HG02623 (cell line): Measurements from ENCODE around the gene HSPA9.

Experiments used
- ATAC-seq: cut with Tn5 transposase; IDR thresholded peaks from one replicate; pipeline ENCODE4 v1.9.1; 2021; ENCODE audit warnings: moderate library complexity; ENCODE audit not compliant: unreplicated experiment

HSPA9 gene

GRCh38 chr5:138596105-138596881 is 21.1 kb upstream of the HSPA9 start:
- ATAC-seq = no peak

- no peak for ATAC-seq
Observed at GRCh38 chr5:138595180-138595795, 20.1 kb upstream of the HSPA9 start.

GRCh38 chr5:138594305-138595058 is 19.3 kb upstream of the HSPA9 start:
- no peak for ATAC-seq

- no peak for ATAC-seq
Observed at GRCh38 chr5:138588013-138588788, 13.0 kb upstream of the HSPA9 start.

- ATAC-seq = no peak
Observed at GRCh38 chr5:138585157-138585556, 10.0 kb upstream of the HSPA9 start.

GRCh38 chr5:138583984-138584637 is 8.9 kb upstream of the HSPA9 start:
- no peak for ATAC-seq

- no peak for ATAC-seq
Observed at GRCh38 chr5:138582959-138583358, 7.8 kb upstream of the HSPA9 start.

GRCh38 chr5:138580777-138581176 is 5.6 kb upstream of the HSPA9 start:
- ATAC-seq = no peak

GRCh38 chr5:138580001-138580400 is 4.8 kb upstream of the HSPA9 start:
- ATAC-seq = no peak

- no peak for ATAC-seq
Observed at GRCh38 chr5:138579517-138579863, 4.3 kb upstream of the HSPA9 start.

- no peak for ATAC-seq
Observed at GRCh38 chr5:138577452-138577851, 2.3 kb upstream of the HSPA9 start.

- peak; percentile 19 for ATAC-seq
Observed at GRCh38 chr5:138574744-138575193, 432 bp downstream of the HSPA9 start.

- ATAC-seq = no peak
Observed at GRCh38 chr5:138573949-138574670, 1.1 kb downstream of the HSPA9 start.

GRCh38 chr5:138573223-138573622 is 2.0 kb downstream of the HSPA9 start:
- ATAC-seq = no peak

GRCh38 chr5:138570871-138571270 is 4.3 kb downstream of the HSPA9 start:
- ATAC-seq = no peak

GRCh38 chr5:138569782-138570181 is 5.4 kb downstream of the HSPA9 start:
- no peak for ATAC-seq

- ATAC-seq = no peak
Observed at GRCh38 chr5:138568061-138568824, 7.0 kb downstream of the HSPA9 start.

GRCh38 chr5:138566792-138567191 is 8.4 kb downstream of the HSPA9 start:
- no peak for ATAC-seq

GRCh38 chr5:138565100-138565821 is 9.9 kb downstream of the HSPA9 start:
- no peak for ATAC-seq
